GM21447 (cell line): Measurements from ENCODE around the gene PPP1R14C.

ENCODE experiments used
- ATAC-seq: cut with Tn5 transposase; IDR thresholded peaks from one replicate; pipeline ENCODE4 v1.9.1; 2021; ENCODE audit not compliant: unreplicated experiment

Gene PPP1R14C

DNA sequence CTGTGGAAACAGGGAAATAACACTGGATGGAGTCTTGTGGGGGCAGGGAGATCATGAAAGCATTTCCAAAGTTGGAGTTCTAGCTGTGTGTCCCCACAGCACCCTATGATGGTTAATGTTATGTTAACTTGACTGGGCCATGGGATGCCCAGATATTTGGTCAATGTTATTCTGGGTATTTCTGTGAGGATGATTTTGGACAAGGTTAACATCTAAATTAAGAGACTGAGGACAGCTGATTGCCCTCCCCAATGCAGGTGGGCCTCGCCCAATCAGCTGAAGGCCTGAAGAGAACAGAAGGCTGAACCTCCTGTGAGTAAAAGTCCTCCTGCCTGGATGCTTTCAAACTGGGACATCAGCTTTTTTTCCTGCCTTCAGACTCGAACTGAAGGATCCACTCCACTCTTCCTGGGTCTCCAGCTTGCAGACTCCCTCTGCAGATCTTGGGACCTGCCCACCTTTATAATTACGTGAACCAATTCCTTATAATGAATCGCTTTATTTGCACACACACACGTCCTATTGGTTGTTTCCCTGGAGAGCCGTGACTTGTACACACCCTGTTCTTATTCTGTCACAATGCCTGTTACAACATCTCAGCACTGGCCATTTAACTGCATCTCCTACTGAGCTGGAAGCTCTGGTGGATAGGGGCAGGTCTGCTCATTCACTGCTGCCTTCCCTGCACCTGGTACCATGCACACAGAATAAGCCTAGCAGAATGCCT, 126.4 kb downstream of the PPP1R14C start:
- no peak for ATAC-seq

DNA sequence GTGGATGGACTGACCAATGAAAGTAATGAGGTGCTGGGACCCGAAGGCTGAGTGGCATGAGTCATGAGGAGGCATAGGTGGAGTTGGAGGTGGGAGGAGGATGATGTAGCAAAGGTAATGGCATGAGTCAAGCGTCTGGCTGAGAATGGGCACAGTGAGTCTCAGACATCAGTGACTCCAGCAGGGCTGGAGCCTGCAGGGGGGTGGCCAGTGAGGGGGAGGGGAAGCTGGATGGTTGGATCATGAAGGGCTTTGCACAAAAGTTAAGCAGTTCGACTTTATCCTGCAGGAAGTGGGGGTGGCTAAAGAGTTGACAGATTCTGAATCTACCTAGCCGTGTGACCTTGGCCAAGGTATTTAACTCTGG, 127.0 kb downstream of the PPP1R14C start:
- no peak for ATAC-seq

- no peak for ATAC-seq
These were observed 127.6 kb downstream of the PPP1R14C start for GRCh38 chr6:150270330-150271052.

GRCh38 chr6:150271172-150271500, 128.3 kb downstream of the PPP1R14C start:
- no peak for ATAC-seq

GRCh38 chr6:150271501-150272263, 128.8 kb downstream of the PPP1R14C start:
- ATAC-seq = no peak

- no peak for ATAC-seq
These were observed 129.6 kb downstream of the PPP1R14C start for GRCh38 chr6:150272264-150272975.

DNA sequence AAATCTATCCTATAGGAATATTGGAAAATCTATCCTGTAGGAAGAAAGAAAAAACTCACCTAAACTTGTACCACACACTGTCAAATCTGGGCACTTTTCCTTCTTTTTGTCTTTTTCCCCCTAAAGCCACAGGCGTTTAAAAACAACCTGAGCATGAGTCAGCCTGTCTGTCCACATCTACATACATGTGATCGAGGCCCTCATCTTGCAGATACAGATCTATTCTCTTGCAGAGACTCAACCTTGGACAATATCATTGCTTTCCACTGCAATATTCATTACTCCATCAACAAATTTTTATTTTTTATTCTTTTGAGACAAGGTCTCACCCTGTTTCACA, 130.1 kb downstream of the PPP1R14C start:
- ATAC-seq = no peak

DNA sequence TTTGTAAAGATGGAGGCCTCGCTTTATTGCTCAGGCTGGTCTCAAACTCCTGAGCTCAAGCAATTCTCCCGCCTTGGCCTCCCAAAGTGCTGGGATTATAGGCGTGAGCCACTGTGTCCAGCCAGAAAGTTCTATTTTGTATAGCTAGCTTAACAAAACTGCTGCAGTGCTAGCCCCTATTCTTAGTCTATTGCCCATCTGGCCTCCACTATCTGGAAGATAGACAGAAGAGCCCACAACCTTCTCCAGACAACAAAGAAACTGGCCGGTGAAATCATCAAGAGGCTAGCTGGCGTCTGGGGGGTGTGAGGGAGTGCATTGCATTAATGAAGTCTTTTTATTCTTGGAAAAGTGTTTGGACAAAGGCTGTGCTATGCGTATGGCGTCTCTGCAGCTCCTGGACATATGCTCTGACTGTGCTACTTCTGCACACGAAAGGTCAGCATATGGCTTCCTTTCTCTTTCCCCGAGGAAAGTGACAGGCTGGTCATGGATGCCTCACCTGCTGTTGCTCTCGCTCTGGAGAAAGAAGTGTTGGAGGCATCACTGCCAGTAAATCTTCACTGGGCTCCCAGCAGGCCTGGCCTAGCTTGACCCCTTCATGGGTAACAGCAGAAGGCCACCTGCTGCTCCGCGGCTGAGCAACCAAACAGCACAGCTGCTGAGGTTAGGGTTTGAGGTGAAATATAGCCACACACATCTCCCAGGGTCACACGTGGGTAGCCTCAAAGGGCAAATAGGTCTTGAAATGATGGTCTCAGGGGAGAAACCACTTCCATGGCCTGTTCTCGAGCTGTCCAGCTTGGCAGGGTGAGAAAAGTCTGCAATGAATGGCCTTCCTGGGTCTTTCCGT, 130.8 kb downstream of the PPP1R14C start:
- no peak for ATAC-seq

DNA sequence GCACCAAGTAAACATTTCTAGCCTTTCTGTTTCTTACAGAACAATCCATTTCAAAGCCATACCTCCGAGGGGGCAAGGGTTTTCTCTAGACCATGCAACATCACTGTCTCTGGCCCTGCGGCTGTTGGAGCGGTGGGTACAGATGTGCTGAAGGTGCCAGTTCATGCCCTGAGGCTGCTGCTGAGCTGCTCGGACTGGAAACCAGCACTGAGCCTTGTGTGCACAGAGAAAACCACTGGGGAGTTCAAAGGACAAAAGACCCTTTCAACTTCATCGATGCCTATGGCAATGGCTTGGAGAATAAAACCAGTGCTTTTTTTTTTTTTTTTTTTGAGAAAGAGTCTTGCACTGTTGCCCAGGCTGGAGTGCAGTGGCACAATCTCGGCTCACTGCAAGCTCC, 132.6 kb downstream of the PPP1R14C start:
- no peak for ATAC-seq

DNA sequence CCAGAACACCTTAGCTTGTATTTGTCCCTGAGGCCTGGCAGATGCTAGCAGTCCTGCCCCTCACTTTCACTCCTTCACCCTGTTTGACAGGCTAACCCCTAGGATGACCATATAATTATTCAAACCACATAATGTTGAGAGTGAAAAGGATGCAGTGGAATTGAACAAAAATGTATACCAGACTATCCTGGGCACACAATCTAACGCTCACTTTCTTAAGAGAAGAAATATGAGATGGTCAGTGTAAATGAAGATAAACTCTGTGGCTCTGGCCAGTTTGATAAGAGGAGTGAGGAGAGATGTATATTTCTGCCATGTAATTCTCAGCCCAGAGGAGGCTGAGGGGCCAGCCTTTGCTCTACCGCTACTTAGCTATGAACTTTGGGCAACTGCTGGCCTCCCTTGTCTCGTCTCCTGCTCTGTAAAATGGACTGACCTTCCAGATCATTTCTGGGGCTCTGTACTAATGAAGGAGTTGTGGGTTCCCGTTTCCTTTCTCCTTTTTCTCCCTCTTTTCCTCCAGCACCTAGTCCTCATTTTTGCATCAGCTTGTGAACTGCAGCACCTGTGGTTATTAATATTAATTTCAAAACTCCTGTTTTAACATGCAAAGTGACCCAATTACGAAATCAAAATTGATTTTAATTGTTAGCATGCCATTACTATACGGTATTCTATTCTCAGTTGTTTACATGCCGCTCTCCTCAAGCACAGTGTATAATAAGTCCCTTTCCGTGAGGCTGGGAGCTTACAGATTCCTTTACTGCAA, 133.5 kb downstream of the PPP1R14C start:
- ATAC-seq = no peak

- ATAC-seq = no peak
These were observed 134.3 kb downstream of the PPP1R14C start for GRCh38 chr6:150276937-150277742.

DNA sequence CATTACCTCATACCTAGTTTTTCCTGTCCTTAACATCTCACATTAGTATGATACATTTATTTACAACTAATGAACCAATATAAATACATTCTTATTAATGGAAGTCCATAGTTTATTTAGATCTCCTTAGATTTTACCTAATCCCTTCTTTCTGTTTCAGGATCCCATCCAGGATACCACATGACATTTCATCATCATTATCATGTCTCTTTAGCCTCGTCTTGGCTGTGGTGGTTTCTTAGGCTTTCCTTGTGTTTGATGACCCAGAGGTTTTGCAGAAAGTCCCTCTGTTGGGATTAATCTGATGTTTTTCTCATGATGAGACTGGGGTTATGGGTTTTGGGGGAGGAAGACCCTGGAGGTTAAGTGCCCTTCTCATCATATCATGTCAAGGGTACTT, 136.7 kb downstream of the PPP1R14C start:
- no peak for ATAC-seq

GRCh38 chr6:150280703-150281102, 137.9 kb downstream of the PPP1R14C start:
- no peak for ATAC-seq

GRCh38 chr6:150281767-150282166, 138.9 kb downstream of the PPP1R14C start:
- ATAC-seq = no peak

- ATAC-seq = no peak
These were observed 140.0 kb downstream of the PPP1R14C start for GRCh38 chr6:150282806-150283205.

- no peak for ATAC-seq
These were observed 143.6 kb downstream of the PPP1R14C start for GRCh38 chr6:150286460-150286859.

- no peak for ATAC-seq
These were observed 144.1 kb downstream of the PPP1R14C start for GRCh38 chr6:150286912-150287311.

DNA sequence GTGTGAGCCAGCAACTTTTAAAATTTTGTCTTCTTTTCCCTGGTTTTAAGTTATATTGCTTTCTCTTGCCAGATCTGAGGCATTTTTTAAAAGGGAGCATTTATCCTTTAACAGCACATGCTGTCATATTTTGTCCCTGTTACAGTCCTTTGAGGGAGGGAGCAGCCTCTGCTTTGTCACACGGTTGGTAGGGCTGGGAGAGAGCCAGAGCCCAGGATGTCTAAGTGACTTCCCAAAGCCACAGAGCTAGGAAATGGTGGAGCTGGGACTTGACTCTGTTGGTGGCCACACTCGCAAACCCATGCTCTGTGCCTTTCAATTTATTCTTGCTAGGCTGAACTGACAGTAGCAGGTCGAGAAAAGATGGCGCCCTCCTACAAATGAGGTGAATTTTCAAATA, 145.6 kb downstream of the PPP1R14C start:
- ATAC-seq = no peak

DNA sequence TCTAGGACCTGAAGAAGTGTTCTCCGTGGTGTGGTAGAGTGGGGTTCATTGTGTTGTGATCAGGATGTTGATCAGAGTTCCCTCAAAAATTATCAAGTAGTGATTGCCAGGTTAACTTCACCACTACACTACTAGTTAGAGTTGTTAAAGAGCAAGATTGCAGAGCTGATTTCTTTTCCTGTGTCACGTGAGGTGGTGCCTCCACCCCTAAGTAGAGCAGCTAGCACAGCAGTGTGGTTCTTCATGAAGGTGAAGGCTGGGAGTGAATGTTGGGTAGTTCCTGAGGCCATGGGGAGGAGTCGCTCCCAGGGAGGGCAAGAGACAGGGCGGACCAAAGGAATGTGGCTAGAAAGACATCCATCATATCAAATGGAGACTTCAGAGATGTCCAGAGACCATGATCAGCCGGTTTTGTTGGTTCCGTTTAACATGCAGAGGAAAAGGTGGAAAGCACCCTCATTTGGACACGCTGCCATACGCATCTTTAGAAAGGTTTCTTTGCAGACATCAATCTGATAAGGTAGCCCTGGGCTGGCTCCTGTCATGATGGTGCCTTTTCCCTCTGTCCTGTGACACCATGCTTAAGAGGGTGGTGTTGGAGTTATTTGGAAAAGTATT, 146.7 kb downstream of the PPP1R14C start:
- ATAC-seq = no peak
